ENCODE data around the gene HSD17B8.
A peak's percentile ranks its signal among the peaks of the same experiment; 100 is the strongest.

Gene HSD17B8

GRCh38 chr6:33192671-33193602, 11.5 kb upstream of the HSD17B8 start:
- peak; percentile 38 for DNase-seq

DNA sequence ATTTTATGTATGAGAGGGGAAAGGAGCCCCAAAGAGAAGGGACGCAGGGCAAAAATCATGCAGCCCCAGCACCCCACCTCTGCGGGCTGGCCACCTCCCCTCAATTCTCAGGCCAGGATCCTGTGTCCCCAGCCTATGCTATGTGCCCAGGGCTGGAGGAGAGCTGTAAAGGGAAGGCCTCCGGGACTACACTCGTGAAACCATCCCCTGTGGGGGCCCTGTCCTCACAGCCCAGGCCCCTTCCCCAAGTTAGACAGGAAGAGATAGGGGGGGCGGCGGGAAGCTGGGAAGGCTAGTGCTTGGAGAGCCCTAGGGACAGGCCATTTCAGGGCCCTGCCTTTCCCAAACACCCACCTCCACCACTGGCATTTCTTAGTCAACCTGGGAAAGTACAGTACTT, 10.8 kb upstream of the HSD17B8 start:
- DNase-seq = no peak

DNA sequence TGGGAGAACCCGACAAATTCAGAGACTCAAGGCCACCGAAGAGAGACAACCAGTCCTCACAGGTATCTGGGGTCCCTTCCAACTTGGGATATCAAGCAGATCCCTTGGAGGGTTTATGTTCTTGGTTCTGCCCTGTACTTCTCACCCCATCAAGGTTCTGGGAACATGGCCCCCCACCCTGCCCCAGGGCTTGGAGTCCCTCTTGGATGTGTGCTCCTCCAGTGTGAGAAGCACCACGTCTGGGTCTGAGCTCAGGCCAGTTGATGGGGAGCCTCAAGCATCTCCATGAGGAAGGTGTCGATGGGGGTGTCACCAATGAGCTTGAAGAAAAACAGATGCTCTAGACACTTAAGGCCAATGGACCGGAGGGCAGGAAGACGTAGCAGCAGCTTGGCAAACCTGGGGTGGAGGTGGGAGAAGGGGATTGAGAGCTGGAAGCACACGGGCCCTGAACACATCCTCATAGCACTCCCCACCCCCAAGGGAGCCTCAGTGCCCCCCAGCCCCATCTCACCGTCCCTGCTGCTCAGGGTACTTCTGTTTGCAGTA, 9.9 kb upstream of the HSD17B8 start:
- no peak for DNase-seq

GRCh38 chr6:33195304-33196165, 8.9 kb upstream of the HSD17B8 start:
- DNase-seq = no peak

DNA sequence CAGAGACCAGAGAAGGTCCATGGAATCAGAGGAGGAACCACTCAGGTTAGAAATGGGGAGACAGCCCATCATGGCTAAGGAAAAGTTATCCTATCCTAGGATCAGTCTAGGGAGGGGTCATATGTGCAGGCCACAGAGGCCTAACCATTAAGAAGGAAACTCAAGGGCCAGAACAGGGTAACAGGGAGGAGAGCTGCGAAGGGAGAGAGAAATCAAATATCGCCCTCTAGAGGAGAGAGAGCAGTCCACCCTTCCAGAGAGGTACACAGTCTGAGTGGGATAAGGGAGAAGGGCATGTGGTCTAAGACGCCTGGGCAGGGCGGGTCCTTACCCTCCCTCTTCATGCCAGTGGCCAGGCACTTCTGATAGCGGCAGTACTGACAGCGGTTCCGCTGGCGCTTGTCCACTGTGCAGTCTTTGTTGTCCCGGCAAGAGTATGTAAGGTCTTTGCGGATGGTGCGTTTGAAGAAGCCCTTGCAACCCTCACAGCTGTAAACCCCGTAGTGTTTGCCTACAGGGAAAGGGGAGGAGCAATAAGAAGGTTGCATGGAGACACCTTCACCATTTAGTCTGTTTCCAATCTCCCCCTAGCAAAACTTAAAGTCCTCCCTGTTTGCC, 6.9 kb upstream of the HSD17B8 start:
- peak; percentile 30 for DNase-seq

DNA sequence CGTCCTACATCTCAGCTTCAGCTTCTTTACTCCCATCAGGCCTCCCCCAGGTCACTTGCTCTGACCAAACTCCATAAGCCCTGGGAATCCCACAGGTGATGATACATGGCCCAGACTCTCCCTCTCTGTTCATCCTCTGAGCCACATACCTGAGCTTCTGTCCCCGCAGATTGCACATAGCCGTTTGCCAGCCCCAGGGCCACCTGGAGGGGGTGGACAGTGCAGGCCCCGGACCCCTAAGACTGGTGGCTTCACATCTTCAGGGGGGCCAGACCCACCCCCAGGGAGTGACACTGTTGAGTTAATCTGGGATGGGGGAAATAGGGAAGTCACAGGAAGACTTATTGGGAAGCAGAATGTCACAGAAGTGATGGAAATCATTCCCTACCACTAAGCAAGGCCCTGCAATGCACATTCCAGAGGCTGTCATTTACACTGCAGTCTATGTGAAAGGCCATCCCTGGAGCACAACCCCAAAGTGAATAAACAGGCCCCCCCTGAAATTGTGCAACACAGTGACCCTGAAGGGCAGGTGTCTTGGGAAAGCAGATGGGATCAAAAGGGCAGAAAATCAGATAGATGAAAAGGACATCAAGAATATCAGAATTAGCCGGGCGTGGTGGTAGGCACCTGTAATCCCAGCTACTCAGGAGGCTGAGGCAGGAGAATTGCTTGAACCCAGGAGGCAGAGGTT, 6.1 kb upstream of the HSD17B8 start:
- no peak for DNase-seq

DNA sequence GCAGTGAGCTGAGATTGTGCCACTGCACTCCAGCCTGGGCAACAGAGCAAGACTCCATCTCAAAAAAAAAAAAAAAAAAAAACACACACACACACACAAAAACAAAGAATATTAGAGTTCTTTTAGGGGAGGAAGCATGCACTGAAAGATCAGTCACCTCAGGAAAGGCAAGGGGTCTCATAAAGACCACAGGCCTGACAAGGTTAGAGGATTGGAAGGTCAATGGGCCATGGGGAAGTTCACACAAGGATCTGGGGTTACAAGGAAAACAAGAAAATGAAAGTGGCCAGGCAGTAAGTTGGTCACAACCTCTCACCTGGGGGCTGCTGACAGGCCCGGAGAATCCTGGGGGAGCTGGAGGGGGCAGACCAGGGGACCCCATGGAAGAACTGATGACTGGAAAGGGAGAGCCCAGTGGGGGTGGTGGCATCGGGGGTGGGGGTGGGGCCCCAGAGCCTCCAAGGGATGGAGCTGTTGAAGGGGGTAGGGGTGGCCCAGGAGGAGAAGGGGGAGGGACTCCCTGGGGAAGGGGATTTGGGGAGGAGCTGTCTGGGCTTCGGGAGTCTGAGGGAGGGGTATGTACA, 5.5 kb upstream of the HSD17B8 start:
- no peak for DNase-seq

DNA sequence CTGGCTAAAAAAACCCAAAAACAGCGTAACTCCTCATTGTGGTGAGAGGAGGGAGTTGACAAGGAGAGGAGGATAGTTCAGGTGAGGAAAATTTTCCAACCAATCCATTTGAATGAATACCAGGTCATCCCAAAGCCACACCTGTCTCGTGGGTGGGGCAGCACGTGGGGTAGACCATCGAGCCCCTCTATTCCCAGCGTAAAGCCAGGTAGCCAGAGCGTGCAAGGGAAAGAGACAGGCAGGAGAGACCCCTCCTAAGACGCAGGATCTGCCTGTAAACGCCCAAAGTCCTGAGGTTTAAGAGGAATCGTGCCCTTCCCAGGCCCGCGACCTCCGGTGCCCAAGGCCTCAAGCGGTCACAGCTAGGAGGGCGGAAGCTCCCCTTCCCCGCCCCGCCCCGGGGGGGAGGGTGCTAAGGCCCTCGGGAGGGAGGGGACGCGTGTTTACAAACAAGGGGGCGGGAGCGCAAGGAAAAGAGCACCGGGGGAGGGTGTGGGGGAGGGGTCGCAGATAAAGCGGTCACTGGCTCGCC, 4.7 kb upstream of the HSD17B8 start:
- DNase-seq = peak; percentile 69

DNA sequence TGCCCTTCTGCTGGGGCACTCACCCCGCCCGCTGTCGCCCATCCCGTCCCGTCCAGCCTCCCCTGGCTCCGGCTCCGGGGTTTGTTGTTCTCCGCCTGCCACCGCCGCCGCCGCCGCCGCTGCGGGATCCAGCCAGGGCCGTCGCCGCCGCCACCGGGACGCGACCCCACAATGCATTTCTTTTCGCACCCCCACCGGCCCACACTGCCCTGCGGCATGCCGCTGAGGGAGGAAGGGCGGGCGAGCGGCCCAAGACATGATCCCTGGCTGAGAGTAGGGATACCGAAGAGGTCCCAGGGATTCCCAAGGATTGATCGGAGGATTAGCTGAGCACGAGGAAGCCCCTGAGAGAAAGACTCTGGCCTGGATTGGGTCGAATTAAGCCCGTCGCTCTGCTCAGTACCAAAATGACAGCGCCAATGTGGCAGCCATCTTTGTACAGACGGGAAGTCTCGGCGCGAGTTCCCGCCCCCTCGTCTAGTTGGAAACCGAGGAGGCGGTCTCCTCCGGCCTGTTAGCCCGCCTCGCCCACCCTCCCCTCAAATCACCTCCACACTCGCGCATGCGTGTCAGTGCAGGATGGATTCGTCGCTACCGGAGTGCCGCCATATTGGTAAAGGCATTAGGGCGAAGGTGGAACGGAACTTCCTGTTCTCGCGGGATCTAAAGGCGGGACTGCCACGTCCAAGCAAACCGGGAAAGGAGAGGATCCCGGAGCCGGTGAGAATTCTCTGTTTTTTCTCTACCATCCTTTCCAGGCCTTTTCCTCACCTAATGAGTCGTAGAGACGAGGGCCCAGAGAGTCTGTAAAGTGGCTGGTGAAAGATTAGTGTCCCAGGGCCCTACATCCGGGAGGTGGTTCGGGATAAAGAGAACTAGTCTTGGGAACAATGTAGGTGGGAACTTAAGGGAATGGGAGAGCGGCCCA, 4.0 kb upstream of the HSD17B8 start, which contains the start of the genes RXRB and SLC39A7:
TSS of gene RXRB (minus strand) at position 447 of the 928 bp plus-strand sequence. CDS start at position 258, 189 bp downstream.
TSS of gene SLC39A7 (plus strand) at position 649 of the 928 bp plus-strand sequence. CDS start 379 bp downstream, outside the sequence.
- DNase-seq = peak; percentile 99

GRCh38 chr6:33201147-33201545, 3.3 kb upstream of the HSD17B8 start:
- DNase-seq = no peak

GRCh38 chr6:33201935-33202334, 2.5 kb upstream of the HSD17B8 start:
- DNase-seq = no peak

- no peak for DNase-seq
Measured at GRCh38 chr6:33202799-33203198, 1.7 kb upstream of the HSD17B8 start.

- DNase-seq = no peak
Measured at GRCh38 chr6:33203443-33204164, 851 bp upstream of the HSD17B8 start.

- no peak for DNase-seq
Measured at GRCh38 chr6:33204165-33204414, 365 bp upstream of the HSD17B8 start.

DNA sequence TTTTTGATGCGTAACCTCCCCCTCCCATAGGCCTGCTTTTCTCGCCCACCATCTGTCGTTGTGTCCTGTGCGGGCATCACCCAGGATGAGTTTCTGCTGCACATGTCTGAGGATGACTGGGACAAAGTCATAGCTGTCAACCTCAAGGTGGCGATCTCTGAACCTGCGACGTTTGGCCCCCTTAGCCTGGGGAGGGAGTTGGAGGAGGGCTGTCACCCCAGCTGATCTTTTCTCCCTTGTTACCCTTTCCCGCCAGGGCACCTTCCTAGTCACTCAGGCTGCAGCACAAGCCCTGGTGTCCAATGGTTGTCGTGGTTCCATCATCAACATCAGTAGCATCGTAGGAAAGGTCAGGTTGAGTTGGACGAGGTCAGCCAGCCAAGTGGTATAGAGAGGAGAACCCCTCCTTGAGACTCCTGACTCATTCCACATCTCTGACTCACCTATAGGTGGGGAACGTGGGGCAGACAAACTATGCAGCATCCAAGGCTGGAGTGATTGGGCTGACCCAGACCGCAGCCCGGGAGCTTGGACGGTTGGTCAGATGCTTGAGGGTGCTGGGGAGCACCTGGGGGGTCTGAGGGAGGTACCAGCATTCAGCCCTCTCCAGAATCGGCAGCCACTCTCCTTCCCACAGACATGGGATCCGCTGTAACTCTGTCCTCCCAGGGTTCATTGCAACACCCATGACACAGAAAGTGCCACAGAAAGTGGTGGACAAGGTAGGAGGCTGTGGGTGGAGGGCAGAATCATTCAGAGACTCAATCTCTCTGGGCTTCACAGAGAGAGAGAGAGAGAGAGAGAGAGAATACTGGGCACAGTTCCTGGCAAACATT, 954 bp downstream of the HSD17B8 start:
- DNase-seq = no peak

GRCh38 chr6:33206027-33206863, 1.8 kb downstream of the HSD17B8 start:
- DNase-seq = no peak

DNA sequence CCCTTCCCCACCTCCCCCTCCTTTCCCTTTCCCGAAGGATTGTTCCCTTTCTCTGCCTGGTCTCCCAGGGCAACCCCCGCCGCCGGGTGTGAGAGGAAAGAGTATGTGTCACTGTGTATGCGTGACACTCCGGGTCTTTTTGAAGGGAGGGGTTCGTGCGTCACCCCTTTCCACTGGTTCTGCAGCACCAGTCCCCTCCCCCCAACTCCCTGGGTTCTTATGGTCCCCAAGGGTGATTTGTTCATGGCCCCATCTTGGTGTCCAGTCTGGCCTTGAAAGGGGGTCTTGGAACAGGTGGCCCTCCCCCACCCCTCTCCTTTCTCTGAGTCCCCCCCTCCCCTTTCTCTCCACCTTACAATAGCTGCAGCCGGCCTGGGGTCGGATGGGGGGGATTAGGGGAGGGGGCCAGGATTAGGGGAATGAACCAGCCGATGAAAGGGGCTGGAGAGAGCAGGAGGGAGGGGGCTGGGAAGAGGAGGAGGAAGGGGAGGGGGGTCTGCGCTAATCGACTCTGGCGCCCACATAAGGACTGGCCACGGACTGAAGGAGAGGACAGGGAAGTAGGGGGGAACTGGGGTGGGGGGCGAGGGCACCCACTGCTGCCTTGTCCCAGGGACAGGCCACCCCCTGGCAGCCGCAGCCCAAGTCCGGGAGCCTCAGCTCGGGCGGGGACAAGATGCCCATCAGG, 2.6 kb downstream of the HSD17B8 start:
- DNase-seq = no peak
